ENCODE results near the gene ITFG1.

The ITFG1 gene

GRCh38 chr16:47460711-47461597 is at the start of gene ITFG1, which contains the start of gene PHKB:
Gene ITFG1, minus strand, starts transcription at chr16:47461063. Its CDS starts 18 bp downstream, at chr16:47461045.
Gene PHKB, plus strand, starts transcription at chr16:47461331. Its CDS starts 20 bp downstream, at chr16:47461351.
- DNase-seq = peak; percentile 41 to 94 (median 80)

GRCh38 chr16:47507701-47508100 is 46.8 kb upstream of the ITFG1 start:
- no peak for DNase-seq

GRCh38 chr16:47506800-47507199 is 45.9 kb upstream of the ITFG1 start:
- DNase-seq = no peak

GRCh38 chr16:47504599-47504998 is 43.7 kb upstream of the ITFG1 start:
- DNase-seq = no peak

GRCh38 chr16:47503936-47504335 is 43.1 kb upstream of the ITFG1 start:
- DNase-seq = no peak

GRCh38 chr16:47499700-47500264 is 38.9 kb upstream of the ITFG1 start:
- no peak for DNase-seq

GRCh38 chr16:47499080-47499699 is 38.3 kb upstream of the ITFG1 start:
- no peak for DNase-seq

- DNase-seq = no peak
Observed at GRCh38 chr16:47493381-47494337, 32.8 kb upstream of the ITFG1 start.

GRCh38 chr16:47492428-47493377 is 31.8 kb upstream of the ITFG1 start:
- peak in 28 of 56 donors; percentile 1 to 60 (median 10) for DNase-seq

- DNase-seq = no peak
Observed at GRCh38 chr16:47492036-47492427, 31.2 kb upstream of the ITFG1 start.

- no peak for DNase-seq
Observed at GRCh38 chr16:47490471-47490870, 29.6 kb upstream of the ITFG1 start.

GRCh38 chr16:47488051-47488450 is 27.2 kb upstream of the ITFG1 start:
- no peak for DNase-seq

GRCh38 chr16:47486856-47487255 is 26.0 kb upstream of the ITFG1 start:
- no peak for DNase-seq

GRCh38 chr16:47483616-47484015 is 22.8 kb upstream of the ITFG1 start:
- no peak for DNase-seq

GRCh38 chr16:47481698-47482374 is 21.0 kb upstream of the ITFG1 start:
- no peak for DNase-seq

GRCh38 chr16:47480410-47480809 is 19.5 kb upstream of the ITFG1 start:
- no peak for DNase-seq

GRCh38 chr16:47477679-47478078 is 16.8 kb upstream of the ITFG1 start:
- DNase-seq = no peak

GRCh38 chr16:47476654-47477345 is 15.9 kb upstream of the ITFG1 start:
- no peak for DNase-seq

- no peak for DNase-seq
Observed at GRCh38 chr16:47475786-47476185, 14.9 kb upstream of the ITFG1 start.
